BE2C (cell line): ENCODE measurements around the gene EYS.
"Not testable (repeated sequence)": the region's sequence is repeated elsewhere in the genome, so short reads cannot be mapped to it uniquely, and the experiment has no call there.

Experiments used
- DNase-seq: peaks from one replicate; pipeline ENCODE4 v3.0.0-alpha.2; 2020
- H3K27me3 ChIP-seq: fragments of 250-450 bp; sonication (Bioruptor Pico); 2 replicates; pipeline ENCODE4 v1.5.1; 2020; ENCODE audit warnings: mild to moderate bottlenecking
- H3K36me3 ChIP-seq: fragments of 250-450 bp; sonication (Bioruptor Pico); 2 replicates; pipeline ENCODE4 v1.5.1; 2020; ENCODE audit warnings: mild to moderate bottlenecking
- H3K4me1 ChIP-seq: fragments of 250-450 bp; sonication (Bioruptor Pico); 2 replicates; pipeline ENCODE4 v1.5.1; 2020
- H3K4me3 ChIP-seq: 2 replicates; pipeline ENCODE4 v1.5.1; 2011; ENCODE audit warnings: low read depth, low read length
- H3K9me3 ChIP-seq: fragments of 250-450 bp; sonication (Bioruptor Pico); 2 replicates; pipeline ENCODE4 v1.5.1; 2020
- TF ChIP-seq, protein P1 (sequence below): IDR thresholded peaks from 2 replicates; pipeline ENCODE4 v1.5.1; 2012; ENCODE audit warnings: mild to moderate bottlenecking, low read depth, low read length

Gene EYS

DNA sequence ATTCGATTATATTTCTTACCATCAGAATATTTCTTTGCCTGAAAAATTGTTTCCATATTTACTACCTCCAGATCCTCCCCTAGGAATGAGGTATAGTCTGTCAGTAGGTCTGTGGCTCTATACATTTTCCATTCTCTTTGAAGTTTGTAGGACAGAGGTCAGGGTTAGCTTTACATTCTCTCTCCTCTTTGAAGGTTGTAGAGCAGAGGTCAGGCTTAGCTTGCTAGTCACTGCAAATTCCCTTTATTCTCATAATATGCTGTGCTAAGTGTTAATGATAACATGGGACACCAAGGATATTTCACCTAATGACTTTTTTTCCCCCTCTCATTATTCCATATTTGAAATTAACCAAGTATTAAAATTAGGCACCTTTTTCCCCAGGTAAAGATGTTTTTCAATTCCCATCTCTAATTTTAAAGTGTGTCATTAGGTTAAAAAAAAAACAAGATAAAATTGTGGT lies 1660.2 kb downstream of the EYS start:
- H3K36me3 ChIP-seq, result no peaks in the 10 kb centered on the region
- DNase-seq, result no peak
- H3K27me3 ChIP-seq, result no peaks in the 10 kb centered on the region
- H3K9me3 ChIP-seq, result no peaks in the 10 kb centered on the region; the same call in 1 of the 2 replicates
- TF ChIP-seq, protein P1, sequence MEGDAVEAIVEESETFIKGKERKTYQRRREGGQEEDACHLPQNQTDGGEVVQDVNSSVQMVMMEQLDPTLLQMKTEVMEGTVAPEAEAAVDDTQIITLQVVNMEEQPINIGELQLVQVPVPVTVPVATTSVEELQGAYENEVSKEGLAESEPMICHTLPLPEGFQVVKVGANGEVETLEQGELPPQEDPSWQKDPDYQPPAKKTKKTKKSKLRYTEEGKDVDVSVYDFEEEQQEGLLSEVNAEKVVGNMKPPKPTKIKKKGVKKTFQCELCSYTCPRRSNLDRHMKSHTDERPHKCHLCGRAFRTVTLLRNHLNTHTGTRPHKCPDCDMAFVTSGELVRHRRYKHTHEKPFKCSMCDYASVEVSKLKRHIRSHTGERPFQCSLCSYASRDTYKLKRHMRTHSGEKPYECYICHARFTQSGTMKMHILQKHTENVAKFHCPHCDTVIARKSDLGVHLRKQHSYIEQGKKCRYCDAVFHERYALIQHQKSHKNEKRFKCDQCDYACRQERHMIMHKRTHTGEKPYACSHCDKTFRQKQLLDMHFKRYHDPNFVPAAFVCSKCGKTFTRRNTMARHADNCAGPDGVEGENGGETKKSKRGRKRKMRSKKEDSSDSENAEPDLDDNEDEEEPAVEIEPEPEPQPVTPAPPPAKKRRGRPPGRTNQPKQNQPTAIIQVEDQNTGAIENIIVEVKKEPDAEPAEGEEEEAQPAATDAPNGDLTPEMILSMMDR, result no peak
- H3K4me3 ChIP-seq, result no peak overlapping the region
- peaks cover 7% of the 10 kb centered on the region for H3K4me1 ChIP-seq

DNA sequence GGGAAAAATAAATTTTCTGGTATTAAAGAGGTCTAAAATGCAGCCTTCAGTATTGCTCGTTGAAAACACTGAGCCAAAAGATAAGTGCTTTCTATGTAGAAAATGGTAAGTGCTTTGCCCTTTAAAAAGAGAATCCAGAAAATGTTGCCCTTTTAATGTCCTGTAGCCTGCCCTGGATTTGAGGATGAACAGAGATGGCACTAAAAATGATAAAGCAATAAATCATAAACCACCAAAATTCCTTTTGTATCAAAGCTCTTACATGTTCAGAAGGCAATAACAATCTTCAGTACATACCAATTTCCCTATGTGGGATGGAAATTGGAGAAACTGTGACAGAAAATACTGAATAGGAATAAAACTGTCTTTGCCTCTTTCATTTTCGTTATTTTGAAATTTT lies 1665.7 kb downstream of the EYS start:
- no peaks in the 10 kb centered on the region for H3K36me3 ChIP-seq
- H3K27me3 ChIP-seq, result no peaks in the 10 kb centered on the region

DNA sequence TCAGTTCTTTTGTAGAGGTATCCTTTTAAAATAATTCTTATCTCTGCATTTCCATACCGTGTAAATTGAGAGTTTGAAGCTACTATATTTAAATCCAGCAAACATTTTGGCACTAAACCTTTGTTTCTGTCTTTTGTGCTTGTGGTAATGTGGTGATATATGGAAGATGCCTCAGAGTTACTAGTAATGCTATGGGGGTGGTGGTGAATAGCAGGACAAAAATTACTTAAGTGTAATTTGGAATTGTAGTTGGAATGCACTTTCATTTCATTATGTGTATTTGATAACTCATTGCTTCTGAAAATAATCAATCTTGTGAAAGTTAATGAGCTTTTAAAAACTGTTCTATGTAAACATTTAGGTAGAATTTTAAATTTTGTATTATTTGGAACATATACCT lies 1666.9 kb downstream of the EYS start:
- DNase-seq, result no peak
- H3K9me3 ChIP-seq, result no peaks in the 10 kb centered on the region; the same call in 1 of the 2 replicates
- peaks cover 10% of the 10 kb centered on the region for H3K4me1 ChIP-seq
- no peaks in the 10 kb centered on the region for H3K27me3 ChIP-seq
- TF ChIP-seq, protein P1, result no peak
- H3K4me3 ChIP-seq, result no peak overlapping the region
- H3K36me3 ChIP-seq, result no peaks in the 10 kb centered on the region

More for the DNA sequence above, 1665.7 kb downstream of the EYS start:
- Histone ChIP-seq H3K9me3 (no peaks in the 10 kb centered on the region; the same call in 1 of the 2 replicates), H3K4me1 (peaks cover 7% of the 10 kb centered on the region), H3K4me3 (no peak overlapping the region)
- no peak for DNase-seq
- TF ChIP-seq, protein P1, result no peak

DNA sequence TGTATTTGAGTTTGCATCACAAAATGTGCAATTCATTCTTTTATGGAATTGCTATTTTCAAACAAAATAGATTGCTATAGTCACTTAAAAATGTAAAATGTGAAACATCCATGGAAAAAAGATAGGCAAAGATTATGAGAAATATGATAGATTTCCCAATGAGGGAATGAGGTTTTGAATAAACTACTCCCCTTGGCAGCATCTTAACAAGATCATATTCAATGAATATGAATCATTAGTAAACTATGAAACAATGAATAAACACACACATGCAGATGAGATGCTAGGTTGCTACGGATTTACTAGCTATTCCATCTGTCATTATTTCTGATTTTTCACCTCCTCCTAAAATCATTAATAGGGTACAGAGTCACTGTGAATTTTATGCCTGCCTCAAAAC lies 1669.6 kb downstream of the EYS start:
- TF ChIP-seq, protein P1, result no peak
- H3K36me3 ChIP-seq, result no peaks in the 10 kb centered on the region
- H3K4me1 ChIP-seq, result peaks cover 16% of the 10 kb centered on the region
- DNase-seq, result no peak
- H3K9me3 ChIP-seq, result no peaks in the 10 kb centered on the region
- no peak overlapping the region for H3K4me3 ChIP-seq
- no peaks in the 10 kb centered on the region for H3K27me3 ChIP-seq

DNA sequence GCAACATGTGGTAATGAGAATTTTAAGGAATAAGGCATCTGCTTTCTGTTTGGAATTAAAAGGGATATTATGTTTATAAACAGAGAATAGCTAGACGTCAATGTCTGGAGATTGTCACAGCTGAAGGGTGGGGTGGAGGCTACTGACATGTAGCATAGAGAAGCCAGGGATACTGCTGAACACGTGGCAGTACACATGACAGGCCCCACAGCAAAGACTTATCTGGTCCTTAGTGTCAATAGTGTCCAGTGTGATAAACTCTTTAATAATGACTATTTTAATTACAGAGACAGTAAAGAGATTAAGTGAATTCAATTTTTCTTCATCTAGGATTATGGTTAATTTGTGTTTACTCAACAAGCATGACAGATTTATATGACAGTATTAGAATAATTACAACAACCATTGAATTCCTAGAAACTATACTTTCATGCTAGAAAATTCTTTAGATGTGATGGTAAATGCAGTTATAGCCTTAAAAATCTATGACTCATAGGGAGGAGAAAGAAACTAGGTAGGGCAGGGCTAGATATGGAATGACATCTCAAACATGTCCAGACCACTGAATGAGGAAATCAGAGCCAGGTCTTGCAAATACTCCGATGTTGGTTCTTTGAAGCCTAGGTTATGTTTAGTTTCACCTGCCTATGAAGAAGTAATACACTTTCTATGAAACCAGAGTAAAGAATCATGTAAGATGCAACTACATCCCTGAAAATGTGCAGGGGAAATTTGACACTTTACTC lies 1671.9 kb downstream of the EYS start:
- H3K9me3 ChIP-seq, result no peaks in the 10 kb centered on the region
- no peaks in the 10 kb centered on the region for H3K27me3 ChIP-seq
- DNase-seq, result peak; percentile 29
- TF ChIP-seq, protein P1, result no peak
- no peak overlapping the region for H3K4me3 ChIP-seq
- peaks cover 16% of the 10 kb centered on the region for H3K4me1 ChIP-seq
- no peaks in the 10 kb centered on the region for H3K36me3 ChIP-seq

DNA sequence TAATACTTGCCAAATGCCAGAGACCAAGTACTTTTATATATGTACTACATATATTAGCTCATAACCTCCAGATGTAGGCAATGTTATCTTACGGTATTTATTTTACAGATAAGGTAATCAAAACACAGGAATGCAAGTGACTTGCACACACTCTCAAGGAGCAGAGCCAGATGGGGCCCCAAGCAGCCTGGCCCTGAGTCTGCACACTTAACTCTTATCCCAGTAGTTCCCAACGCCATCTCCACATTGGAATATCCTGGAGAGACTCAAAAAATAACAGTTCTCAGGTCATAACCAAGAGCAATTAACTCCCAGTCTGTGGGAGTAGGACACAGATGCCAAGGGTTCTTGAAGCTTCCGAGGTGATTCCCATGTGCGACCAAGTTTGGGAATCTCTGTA lies 1672.7 kb downstream of the EYS start:
- peaks cover 16% of the 10 kb centered on the region for H3K4me1 ChIP-seq
- no peaks in the 10 kb centered on the region for H3K36me3 ChIP-seq
- TF ChIP-seq, protein P1, result no peak
- no peaks in the 10 kb centered on the region for H3K9me3 ChIP-seq
- no peaks in the 10 kb centered on the region for H3K27me3 ChIP-seq
- DNase-seq, result no peak
- H3K4me3 ChIP-seq, result no peak overlapping the region

DNA sequence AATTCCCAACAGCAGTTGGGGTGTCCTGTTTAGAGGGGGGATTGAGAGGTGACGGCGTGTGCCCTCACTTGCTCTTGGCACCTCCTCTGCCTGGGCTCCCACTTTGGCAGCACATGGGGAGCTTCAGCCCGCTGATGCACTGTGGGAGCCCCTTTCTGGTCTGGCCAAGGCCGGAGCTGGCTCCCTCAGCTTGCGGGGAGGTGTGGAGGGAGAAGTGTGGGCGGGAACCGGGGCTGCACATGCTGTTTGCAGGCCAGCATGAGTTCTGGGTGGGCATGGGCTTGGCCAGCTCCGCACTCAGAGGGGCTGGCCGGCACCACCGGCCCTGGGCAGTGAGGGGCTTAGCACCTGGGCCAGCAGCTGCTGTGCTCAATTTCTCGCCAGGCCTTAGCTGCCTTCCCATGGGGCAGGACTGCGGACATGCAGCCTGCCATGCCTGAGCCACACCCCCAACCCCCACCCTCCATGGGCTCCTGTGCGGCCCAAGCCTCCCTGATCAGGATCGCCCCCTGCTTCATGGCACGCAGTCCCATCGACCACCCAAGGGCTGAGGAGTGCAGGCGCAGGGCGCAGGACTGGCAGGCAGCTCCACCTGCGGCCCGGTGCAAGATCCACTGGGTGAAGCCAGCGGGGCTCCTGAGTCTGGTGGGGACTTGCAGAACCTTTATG lies 1675.9 kb downstream of the EYS start:
- H3K36me3 ChIP-seq, DNase-seq, H3K4me3 ChIP-seq, H3K9me3 ChIP-seq, H3K27me3 ChIP-seq: not testable (repeated sequence)
- H3K4me1 ChIP-seq, result peaks cover 16% of the 10 kb centered on the region
